WTC11 (cell line): ENCODE data around the gene CCL18.

Experiments used
- ATF3 ChIP-seq: sonication (generic); formaldehyde crosslinking; conservative IDR thresholded peaks from 2 replicates; pipeline ENCODE4 v1.8.1; 2022; ENCODE audit warnings: mild to moderate bottlenecking, missing genetic modification reagents
- CBFB ChIP-seq: sonication (generic); formaldehyde crosslinking; IDR thresholded peaks from 2 replicates; pipeline ENCODE4 v1.8.1; 2022; ENCODE audit warnings: mild to moderate bottlenecking, low read depth, missing genetic modification reagents
- CREB1 ChIP-seq: sonication (generic); formaldehyde crosslinking; IDR thresholded peaks from 2 replicates; pipeline ENCODE4 v1.8.0; 2023; ENCODE audit warnings: mild to moderate bottlenecking, missing genetic modification reagents
- CTCF ChIP-seq: fragments of 200-600 bp; IDR thresholded peaks from 2 replicates; pipeline ENCODE4 v1.8.0; 2022; ENCODE audit warnings: antibody characterized with exemption
- KAT7 ChIP-seq: sonication (generic); formaldehyde crosslinking; IDR thresholded peaks from 2 replicates; pipeline ENCODE4 v1.8.1; 2023; ENCODE audit warnings: missing genetic modification reagents, mild to moderate bottlenecking, borderline replicate concordance
- PRDM15 ChIP-seq: sonication (generic); formaldehyde crosslinking; IDR thresholded peaks from 2 replicates; pipeline ENCODE4 v1.8.0; 2022; ENCODE audit warnings: missing genetic modification reagents
- SP1 ChIP-seq: sonication (generic); formaldehyde crosslinking; conservative IDR thresholded peaks from 2 replicates; pipeline ENCODE4 v1.8.1; 2022; ENCODE audit warnings: missing genetic modification reagents

- TF ChIP-seq ATF3 (CRISPR knock-in tag) (no peak), CTCF (no peak), CREB1 (CRISPR knock-in tag) (no peak), CBFB (CRISPR knock-in tag) (no peak), SP1 (no peak), KAT7 (CRISPR knock-in tag) (no peak), PRDM15 (CRISPR knock-in tag) (no peak)
Measured at GRCh38 chr17:36092230-36092629, 28.2 kb downstream of the CCL18 start.
